OCI-M1 (cell line): ENCODE results near the gene TAS1R2.
A peak's percentile ranks its signal among the peaks of the same experiment; 100 is the strongest.
"Not testable (repeated sequence)": the region's sequence is repeated elsewhere in the genome, so short reads cannot be mapped to it uniquely, and the experiment has no call there.

Experiments
- DNase-seq: peaks from one replicate; lab custom pipeline; 2025; lab: John Stamatoyannopoulos, UW

TAS1R2 gene

DNA sequence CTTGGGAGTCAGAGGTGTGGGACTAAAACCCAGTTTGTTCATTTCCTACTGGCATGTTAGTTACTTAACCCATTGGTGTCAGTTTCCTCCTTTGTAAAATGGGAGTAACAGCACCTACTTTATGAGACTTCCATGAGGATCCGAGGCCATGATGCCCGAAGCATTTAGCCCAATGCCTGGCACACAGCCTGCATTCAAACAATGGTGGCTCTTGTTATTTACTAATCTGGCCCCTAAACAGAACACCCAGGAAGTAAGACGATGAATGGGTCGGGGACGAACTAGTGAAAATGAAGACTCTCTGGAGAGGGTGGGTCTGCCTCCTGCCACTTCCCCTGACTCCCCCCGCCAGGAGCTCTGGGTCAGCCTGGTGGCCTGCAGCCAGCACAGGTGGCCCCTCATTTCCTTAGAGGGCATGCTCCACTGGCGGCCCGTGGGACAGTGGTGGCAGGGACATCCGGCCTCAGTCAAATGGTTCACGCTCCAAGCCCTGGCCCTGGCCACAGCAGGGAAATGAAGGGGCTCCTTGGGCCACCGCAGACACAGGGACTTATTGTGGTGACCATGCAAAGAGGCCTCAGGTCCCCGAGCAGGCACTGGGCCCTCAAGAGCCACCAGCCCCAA lies 9.5 kb upstream of the TAS1R2 start:
- no peak for DNase-seq

DNA sequence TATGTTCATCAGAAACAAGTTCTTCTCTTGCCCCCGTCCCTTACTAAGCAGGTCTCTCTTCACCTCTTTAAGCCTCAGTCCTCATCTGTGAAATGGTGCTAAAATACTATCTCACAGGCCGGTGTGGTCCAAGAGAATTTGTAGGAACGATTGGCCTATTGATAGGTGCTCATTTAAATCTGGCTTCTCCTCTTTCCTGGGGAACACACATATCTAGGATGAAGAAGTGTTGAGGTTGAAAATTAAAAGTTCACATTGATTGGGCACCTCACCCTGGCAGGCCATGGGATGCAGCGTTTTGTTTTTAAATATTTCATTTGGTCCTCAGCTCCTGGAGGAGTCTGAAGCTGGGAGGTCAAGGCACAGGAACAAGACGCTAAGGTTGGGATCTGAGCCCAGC lies 8.9 kb upstream of the TAS1R2 start:
- no peak for DNase-seq

DNA sequence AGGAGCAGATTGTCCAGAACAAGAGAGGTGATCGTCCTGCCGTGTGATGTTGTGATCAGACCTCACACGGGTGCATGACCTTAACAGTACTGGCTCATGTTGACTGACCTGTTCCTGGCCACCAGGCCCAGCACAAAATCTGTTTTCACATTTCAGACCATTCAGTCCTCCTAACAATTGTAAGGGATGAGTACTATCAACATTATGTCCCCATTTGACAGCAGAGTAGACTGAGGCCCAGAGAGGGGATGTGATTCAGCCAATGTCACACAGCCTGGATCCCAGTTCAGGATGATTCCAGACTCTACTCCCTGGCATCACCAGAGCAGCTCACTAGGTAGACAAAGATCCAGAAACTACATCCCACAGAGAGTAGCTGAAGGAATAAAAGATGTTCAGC lies 7.4 kb upstream of the TAS1R2 start:
- no peak for DNase-seq

DNA sequence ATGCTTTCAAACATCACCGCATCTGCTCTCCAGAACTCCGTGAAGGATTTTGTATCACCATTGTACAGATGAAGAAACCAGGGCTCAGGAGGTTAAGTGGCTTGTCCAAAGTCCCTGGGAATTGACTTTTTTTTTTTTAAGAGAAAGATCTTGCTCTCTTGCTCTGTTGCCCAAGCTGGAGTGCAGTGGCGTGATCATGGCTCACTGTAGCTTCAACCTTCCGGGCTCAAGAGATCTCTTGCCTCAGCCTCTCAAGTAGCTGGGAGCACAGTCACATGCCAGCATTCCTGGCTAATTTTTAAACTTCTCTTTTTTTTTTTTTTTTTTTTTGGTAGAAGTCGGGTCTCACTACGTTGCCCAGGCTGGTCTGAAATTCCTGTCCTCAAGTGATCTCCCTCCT lies 6.9 kb upstream of the TAS1R2 start:
- no peak for DNase-seq

DNA sequence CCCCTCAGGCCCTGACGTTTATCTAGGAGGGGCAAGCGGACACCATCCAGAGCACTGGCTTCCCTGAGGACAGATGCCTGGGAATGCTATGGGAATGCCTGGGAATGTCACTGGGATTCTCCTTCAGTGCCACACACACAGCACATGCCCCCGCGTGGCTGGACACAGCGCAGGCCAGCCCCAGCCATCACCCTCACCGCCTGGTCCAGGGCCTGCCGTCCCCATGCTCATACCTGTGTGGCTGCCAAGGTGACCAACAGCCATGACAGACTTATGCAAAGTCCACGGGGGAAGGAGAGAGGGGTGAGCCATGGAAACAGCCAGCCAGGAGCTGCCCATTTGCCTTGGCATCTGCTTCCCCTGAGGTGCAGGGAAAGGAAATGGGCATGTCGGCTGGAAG lies 5.7 kb upstream of the TAS1R2 start:
- DNase-seq = no peak

DNA sequence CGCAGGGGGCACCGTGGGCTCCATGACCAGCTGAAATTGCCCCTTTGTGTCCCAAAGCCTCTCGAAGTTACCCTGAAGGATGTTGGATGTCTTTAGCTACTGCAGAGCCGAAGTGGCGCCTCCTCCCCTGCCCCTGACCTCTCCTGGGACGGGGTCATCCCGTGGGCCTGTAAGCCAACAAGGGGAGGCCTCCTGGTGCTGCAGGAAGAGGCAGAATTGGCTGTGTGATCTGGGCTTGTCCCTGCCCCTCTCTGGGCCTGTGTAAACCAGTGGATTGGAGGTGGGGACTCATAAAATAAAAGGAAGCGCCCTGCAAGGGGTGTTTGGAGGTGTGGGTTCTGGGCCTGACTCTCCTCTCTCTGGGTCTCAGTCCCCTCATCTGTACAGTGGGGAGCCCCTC lies 2.1 kb upstream of the TAS1R2 start:
- no peak for DNase-seq

DNA sequence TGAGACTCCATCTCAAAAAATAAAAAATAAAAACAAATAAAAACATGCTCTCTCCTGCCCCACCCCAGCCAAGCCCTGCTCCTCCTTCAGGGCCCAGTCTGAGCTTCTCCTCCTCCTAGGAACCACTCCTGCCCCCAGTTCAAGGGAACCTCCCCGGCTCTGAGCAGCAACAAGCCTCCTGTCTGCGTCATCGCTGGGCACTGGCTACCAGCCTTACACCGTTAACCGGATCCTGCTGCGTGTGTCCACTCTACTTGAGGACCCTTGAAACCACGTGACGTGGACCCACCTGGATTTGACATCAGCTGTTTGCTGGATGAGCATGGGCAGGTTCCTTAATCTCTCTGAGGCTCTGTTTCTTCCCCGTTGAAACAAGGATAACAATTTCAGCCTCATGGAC lies 1.6 kb upstream of the TAS1R2 start:
- DNase-seq = no peak

DNA sequence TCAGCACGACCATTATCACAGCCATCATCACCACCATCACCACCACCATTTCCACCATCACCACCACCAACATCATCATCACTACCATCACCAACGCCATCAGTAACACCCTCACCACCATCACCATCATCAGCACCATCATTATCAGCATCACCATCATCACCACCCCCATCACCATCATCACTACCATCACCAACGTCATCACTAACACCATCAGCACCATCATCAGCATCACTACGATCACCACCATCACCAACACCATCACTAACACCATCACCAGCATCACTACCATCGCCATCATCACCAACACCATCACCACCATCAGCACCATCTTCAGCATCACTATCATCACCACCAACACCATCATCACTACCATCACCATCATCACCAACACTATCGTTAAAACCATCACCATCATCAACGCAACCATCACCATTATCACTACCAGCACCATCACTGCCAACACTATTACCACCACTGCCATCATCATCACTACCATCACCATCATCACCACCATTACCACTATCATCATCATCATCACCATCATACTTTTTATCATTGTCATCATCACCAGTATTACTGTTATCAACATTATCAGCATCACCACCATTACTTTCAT lies 1.3 kb downstream of the TAS1R2 start:
- DNase-seq = no peak

DNA sequence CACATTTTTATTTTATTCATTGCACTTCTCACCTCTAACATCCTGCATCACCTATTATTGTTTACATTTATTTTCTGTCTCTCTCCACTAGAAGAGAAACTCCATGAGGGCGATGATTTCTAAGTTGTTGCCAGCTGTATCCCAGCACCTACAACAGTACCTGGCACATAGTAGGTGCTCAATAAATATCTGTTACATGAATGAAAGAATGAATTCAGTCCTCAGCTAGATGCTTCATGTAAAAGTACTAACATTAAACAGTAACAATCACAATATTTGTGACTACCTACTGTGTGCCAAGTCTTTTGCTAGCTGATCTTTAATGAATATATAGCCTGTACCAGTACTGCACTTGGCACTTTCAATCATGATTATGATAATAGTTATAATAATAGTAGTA lies 3.0 kb downstream of the TAS1R2 start:
- DNase-seq = no peak

DNA sequence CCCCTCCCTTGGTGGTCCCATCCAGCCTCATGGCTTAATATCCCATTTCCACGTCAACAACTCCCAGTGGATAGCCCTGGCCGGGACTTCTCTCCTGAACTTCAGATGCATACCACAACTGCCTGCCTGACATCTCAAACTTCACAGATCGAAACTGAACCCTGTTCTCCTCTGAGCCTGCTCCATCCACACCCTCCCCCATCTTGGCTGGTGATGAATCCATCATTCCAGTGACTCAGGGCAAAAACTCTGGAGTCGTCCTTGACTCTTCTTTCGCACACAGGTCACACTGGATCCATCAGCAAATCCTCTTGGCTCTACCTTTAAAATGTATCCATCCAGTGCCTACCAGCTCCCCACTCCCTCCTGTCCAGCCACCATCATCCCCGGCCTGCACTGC lies 3.9 kb downstream of the TAS1R2 start:
- no peak for DNase-seq

DNA sequence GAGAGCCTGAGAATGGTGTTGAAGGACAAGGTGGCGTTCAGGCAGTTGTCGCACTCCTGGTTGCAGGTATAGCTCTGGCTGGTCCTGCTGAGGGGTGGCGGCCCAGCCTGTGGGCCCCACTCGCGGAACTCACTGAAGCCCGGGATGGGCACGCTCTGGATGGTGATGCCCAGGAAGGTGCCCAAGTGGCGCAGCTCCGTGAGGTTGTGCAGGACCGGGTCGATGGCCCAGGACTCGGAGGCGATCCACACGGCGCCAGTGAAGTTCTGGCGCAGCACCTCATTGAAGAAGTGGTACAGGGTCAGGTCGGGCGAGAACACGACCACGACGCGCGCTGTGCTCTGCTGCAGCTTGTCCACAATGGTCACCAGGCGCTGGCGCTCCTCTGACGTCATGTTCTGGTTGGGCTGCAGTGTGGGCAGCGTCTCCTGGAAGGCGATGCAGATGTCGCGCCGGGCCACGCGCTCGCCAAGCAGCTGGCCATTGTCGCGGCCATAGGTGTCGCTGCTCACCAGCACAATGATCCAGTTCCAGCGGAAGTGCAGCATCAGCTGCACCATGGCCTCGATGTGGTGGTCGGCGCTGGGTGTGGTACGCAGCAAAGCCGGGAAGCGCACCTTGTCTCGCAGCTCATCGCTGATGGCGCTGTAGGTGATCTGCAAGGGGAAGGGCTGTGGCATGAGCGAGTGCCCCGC lies 5.0 kb downstream of the TAS1R2 start:
- no peak for DNase-seq

DNA sequence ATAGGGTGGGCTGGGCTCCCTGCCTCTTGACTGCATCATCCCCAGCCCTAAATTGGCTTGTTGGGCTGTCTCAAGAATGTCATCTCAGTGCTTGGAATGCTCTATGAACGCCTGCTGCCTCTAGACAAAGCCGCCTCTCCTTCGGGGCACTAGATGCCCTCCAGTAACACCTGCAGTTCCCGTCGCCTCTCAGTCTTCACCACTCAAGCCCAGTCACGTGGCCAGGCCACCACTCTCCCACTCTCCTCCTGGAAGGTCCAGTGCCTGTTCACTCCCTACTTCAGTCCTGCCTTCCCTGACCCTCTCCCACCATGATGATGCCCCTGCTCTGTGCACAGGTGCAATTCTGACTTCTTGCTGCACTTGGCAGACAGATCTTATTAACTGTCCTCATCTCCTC lies 7.0 kb downstream of the TAS1R2 start:
- DNase-seq = no peak

DNA sequence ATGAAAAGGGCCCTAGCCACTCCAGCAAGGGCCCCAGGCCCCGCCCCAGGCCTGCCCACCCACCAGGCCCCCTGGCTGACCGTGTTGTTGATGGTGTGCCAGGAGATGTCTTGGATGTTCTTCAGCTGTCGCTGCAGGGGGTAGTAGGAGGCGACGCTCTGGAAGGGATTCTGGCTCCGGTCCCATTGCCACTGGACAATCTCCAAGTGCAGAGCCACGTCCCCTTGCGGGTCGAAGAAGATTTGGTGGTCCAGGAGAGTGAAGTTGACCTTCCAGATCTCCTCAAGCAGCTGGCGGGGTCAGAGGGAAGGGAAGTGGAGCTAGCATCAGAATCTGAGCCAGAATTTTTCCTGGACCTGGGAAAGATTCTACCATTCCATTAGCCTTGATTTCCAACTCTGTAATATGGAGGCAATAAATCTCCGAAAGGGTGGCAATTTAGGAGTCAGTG lies 10.2 kb downstream of the TAS1R2 start:
- no peak for DNase-seq

DNA sequence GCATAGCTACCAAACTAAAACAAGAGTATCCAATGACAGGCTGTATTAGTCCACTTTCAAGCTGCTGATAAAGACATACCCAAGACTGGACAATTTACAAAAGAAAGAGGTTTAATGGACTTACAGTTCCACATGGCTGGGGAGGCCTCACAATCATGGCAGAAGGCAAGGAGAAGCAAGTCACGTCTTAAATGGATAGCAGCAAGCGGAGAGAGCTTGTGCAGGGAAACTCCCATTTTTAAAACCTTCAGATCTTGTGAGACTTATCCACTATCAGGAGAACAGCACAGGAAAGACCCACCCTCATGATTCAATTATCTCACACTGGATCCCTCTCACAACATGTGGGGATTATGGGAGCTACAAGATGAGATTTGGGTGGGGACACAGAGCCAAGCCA lies 11.7 kb downstream of the TAS1R2 start:
- not testable (repeated sequence) for DNase-seq

DNA sequence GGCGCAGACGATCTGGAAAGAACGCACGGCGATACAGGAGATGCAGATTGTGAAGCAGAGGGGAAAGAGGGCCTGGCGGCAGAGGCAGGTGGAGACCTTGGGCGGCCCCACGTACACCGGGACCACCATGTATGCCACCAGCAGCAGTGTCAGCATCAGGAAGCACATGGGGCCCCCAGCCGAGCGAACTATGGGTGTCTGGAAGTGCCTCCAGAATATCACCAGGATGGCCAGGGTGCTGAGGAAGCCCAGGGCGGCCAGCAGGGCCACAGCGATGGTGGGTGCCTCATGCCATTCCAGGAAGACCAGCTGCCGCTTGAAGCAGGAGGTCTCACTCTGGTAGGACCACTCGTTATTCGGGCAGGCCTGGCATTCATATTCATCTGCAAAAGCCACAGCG lies 19.3 kb downstream of the TAS1R2 start:
- DNase-seq = no peak

DNA sequence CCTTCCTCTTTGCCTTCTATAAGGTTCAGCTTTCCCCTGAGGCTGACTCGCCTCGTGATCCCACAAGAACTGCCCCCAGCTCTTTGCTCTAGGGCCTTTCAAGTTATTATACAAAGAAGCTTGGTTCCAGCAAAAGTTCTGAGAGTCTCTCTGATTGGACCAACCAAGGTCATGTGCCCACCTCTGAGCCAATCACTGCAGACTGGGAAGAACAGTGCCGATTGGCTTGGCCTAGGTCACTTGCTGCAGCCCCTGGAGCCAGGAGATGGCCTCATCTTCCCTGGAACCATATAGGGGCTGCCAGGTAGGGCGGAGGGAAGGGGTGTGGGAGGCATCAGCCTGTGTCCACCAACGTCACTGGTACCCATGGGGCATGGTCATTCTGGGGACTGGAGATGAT lies 22.8 kb downstream of the TAS1R2 start:
- DNase-seq = no peak

DNA sequence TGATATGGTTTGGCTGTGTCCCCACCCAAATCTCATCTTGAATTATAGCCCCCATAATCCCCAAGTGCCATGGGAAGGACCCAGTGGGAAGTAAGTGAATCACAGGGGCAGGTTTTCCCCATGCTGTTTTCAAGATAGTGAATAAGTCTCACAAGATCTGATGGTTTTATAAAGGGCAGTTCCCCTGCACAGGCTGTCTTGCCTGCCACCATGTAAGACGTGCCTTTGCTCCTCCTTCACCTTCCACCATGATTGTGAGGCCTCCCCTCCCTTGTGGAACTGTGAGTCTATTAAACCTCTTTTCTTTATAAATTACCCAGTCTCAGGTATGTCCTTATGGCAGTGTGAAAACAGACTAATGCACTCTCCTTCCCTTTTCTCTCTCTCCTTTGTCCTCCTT lies 27.1 kb downstream of the TAS1R2 start:
- DNase-seq = not testable (repeated sequence)

DNA sequence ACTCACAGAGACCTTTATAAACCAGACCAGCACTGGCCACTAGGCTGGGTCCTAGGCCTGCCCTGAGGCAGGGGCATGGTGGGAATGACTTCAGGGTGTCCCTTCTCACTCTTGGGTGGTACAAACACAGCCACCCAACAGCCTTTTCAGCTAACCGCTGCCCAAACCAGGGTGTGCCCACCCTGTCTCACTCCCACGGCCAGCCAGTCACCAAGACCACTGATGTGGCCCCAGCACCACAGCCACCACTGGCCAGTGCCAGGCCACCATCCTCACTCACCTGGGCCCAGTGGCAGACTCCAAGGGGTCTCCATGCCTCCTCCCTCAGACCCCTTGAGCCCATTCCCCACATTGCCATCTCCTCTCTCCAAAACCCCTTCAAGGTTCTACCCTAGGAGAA lies 27.8 kb downstream of the TAS1R2 start:
- DNase-seq = no peak

DNA sequence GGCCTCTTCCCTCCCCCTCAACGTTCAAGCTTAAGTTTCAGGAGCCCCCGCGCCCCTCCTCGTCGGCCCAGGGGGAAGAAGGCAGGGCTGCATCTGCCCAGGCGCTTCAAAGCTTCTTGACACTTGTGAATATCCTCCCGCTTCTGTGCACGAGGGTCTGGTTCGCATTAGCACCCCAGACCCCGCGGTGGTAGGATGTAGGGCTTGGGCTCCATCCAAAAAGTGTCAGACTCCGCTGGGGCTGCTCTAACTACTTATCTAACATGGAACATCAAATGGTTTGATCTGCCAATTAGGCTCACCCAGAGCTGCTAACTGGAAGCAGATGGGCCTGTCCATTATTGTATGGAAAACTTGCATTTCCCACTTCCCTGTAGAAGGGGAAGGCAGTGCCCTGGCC lies 28.9 kb downstream of the TAS1R2 start:
- DNase-seq = no peak

DNA sequence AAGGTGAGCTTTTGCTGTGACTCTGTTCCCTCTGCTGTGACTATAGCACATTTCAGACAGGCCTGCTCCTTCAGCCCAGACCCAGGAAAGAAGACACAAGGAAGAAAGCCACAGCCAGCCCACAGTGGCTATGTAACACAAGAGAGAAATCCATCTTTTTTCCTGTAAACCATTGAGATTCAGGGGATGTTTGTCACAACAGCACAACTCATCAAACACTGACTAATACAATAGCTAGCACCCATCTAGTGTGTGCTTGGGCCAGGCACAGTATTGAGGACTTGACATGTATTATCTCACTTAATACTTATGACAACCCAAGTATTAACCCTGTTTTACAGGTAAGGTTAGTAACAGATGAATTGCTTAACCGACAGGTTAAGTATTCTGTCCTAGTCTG lies 29.8 kb downstream of the TAS1R2 start:
- no peak for DNase-seq

DNA sequence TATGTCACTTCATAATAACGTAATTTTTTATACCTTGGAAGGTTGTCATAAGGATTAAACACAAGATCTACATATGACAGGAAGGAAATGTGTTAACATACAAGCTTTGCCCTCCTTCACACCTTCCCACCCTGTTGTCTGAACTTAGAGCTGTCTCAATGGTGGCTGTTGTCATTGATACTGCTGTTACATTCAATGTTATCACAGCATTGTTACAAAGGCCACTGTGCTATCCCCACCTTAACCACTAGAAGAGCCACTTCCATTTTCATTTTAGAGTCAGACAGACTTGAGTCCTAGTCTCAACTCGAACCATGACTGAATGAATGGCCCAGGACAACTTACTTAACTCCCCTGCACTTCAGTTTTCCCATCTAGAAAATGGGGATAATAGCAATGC lies 31.2 kb downstream of the TAS1R2 start:
- DNase-seq = peak; percentile 2

DNA sequence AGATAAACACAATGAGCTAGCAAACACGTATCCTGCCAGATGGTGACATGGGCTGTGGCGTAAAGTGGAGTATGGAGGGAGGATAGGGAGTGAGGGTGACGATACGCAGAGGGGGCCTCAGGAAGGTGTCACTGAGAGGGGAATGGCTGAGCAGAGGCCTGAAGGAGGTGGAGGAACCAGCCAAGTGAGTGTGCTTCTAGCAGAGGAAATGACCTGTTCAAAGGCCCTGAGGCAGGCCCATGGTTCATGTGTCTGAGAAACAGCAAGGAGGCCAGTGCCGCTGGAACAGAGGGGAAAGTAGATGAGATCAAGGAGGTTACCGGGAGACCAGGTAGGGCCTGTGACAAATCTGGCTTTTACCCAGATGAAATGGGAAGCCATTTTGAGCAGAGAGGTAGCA lies 36.0 kb downstream of the TAS1R2 start:
- no peak for DNase-seq

DNA sequence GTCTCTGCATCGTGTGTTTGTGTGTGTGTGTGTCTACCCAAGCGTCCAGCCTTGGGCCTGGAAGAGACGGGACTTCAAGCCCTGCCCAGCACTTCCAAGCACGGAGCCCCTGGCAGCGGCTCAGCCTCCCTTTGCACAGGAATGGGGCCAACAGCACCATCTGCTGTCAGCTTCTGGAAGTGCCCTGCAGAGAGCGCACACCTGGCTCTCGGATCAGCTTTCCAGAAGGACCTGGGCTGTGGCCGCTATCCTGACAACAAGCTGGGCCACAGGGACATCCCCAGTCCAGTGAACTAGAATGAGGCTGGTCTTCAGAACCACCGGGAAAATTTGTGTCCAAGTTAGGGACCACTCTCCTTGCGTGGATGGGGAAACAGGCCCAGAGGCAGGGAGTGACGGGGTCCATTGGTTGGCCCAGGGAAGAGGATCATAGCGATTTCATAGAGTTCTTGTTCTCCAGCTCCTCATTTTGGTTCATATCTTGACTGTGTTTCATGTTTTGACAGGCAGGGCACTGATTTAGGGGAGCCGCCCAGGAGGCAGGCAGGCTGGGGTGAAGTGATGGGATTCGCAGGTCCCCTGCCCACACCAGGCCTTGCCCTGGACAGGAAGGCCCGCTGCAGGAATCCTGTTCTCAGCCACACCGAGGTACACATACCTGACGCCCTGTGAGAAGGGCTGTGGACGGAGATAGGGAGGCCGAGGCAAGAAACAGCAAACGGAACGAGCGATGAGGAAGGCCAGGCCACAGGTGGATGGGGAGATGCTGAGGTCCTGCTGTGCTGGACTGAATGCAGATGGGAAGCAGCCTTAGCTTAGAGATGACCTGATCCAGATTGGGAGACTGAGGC lies 38.4 kb downstream of the TAS1R2 start:
- peak; percentile 73 for DNase-seq
